HG03060 (cell line): Measurements from ENCODE around the gene TNS2.
"Not testable (repeated sequence)": the region's sequence is repeated elsewhere in the genome, so short reads cannot be mapped to it uniquely, and the experiment has no call there.

Source experiments
- ATAC-seq: cut with Tn5 transposase; IDR thresholded peaks from one replicate; pipeline ENCODE4 v1.9.1; 2021; ENCODE audit warnings: low read depth, moderate number of reproducible peaks; ENCODE audit not compliant: unreplicated experiment

Gene TNS2

GRCh38 chr12:53090554-53090953 lies 40.7 kb downstream of the TNS2 start:
- ATAC-seq = no peak

GRCh38 chr12:53091756-53092155 lies 41.9 kb downstream of the TNS2 start:
- ATAC-seq = no peak

- no peak for ATAC-seq
These were observed 44.0 kb downstream of the TNS2 start for GRCh38 chr12:53093777-53094393.

- ATAC-seq = no peak
These were observed 44.5 kb downstream of the TNS2 start for GRCh38 chr12:53094394-53094787.

GRCh38 chr12:53094796-53095595 lies 45.1 kb downstream of the TNS2 start:
- not testable (repeated sequence) for ATAC-seq

GRCh38 chr12:53095596-53095895 lies 45.7 kb downstream of the TNS2 start:
- not testable (repeated sequence) for ATAC-seq

- no peak for ATAC-seq
These were observed 46.4 kb downstream of the TNS2 start for GRCh38 chr12:53096089-53096741.

- no peak for ATAC-seq
These were observed 46.9 kb downstream of the TNS2 start for GRCh38 chr12:53096759-53097158.

GRCh38 chr12:53097207-53097563 lies 47.3 kb downstream of the TNS2 start:
- no peak for ATAC-seq

GRCh38 chr12:53097564-53098353 lies 47.9 kb downstream of the TNS2 start, which contains the start of gene IGFBP6:
Gene IGFBP6 (plus strand): TSS chr12:53097667. CDS start chr12:53097718, 51 bp downstream.
- ATAC-seq = no peak

GRCh38 chr12:53098354-53098981 lies 48.6 kb downstream of the TNS2 start:
- no peak for ATAC-seq

- no peak for ATAC-seq
These were observed 49.4 kb downstream of the TNS2 start for GRCh38 chr12:53099071-53099882.

- ATAC-seq = no peak
These were observed 50.7 kb downstream of the TNS2 start for GRCh38 chr12:53100466-53101151.

- no peak for ATAC-seq
These were observed 51.4 kb downstream of the TNS2 start for GRCh38 chr12:53101266-53101665.

GRCh38 chr12:53101931-53102781 lies 52.3 kb downstream of the TNS2 start:
- no peak for ATAC-seq

- ATAC-seq = no peak
These were observed 53.3 kb downstream of the TNS2 start, which contains the start of gene SOAT2 for GRCh38 chr12:53102883-53103807. Gene SOAT2 (plus strand): TSS chr12:53103486. CDS start chr12:53103578, 92 bp downstream.

- no peak for ATAC-seq
These were observed 54.0 kb downstream of the TNS2 start for GRCh38 chr12:53103860-53104305.
